Mesenchymal stem cell (in vitro differentiated cells and primary cell): ENCODE measurements around the gene AKR1E2.
"Not testable (repeated sequence)": the region's sequence is repeated elsewhere in the genome, so short reads cannot be mapped to it uniquely, and the experiment has no call there.

ENCODE experiments used
- DNase-seq: peaks from one replicate; pipeline ENCODE4 v3.0.0-alpha.2; 2013
- H2AFZ ChIP-seq: one replicate; pipeline ENCODE4 v1.6.1; 2013; ENCODE audit warnings: low read depth, mild to moderate bottlenecking, control low read depth, inconsistent platforms, low read length, moderate library complexity
- H2AK5ac ChIP-seq: 2 replicates; pipeline ENCODE4 v1.6.1; 2013; ENCODE audit warnings: low read length, moderate library complexity, mild to moderate bottlenecking, inconsistent platforms; ENCODE audit not compliant: severe bottlenecking
- H2BK120ac ChIP-seq: one replicate; pipeline ENCODE4 v1.6.1; 2013; ENCODE audit warnings: low read depth, mild to moderate bottlenecking, inconsistent platforms, low read length, moderate library complexity
- H2BK12ac ChIP-seq, 2 experiments: one replicate each; pipeline ENCODE4 v1.6.1; 2013; ENCODE audit warnings: inconsistent platforms in 2 of 2, low read length in 2 of 2, mild to moderate bottlenecking in 2 of 2, moderate library complexity in 2 of 2, control low read depth in 1 of 2
- H2BK15ac ChIP-seq: one replicate; pipeline ENCODE4 v1.6.1; 2013; ENCODE audit warnings: mild to moderate bottlenecking, low read depth, inconsistent platforms; ENCODE audit not compliant: poor library complexity, severe bottlenecking
- H2BK5ac ChIP-seq: 2 replicates; pipeline ENCODE4 v1.6.1; 2013; ENCODE audit warnings: low read depth, mild to moderate bottlenecking, low read length, control low read depth, inconsistent platforms; ENCODE audit not compliant: poor library complexity, severe bottlenecking
- H3K14ac ChIP-seq, 2 experiments: one replicate each; pipeline ENCODE4 v1.6.1; 2013; ENCODE audit warnings: inconsistent platforms in 2 of 2, low read length in 2 of 2, control low read depth in 1 of 2, mild to moderate bottlenecking in 1 of 2, moderate library complexity in 1 of 2
- H3K18ac ChIP-seq, 2 experiments: one replicate each; pipeline ENCODE4 v1.6.1; 2013; ENCODE audit warnings: inconsistent platforms in 2 of 2, low read length in 2 of 2, control low read depth in 1 of 2, low read depth in 1 of 2, mild to moderate bottlenecking in 1 of 2
- H3K23ac ChIP-seq, 2 experiments: one replicate each; pipeline ENCODE4 v1.6.1; 2013; ENCODE audit warnings: inconsistent platforms in 2 of 2, low read length in 2 of 2, mild to moderate bottlenecking in 2 of 2, moderate library complexity in 2 of 2, control low read depth in 1 of 2
- H3K27ac ChIP-seq: 2 replicates; pipeline ENCODE4 v1.5.1; 2013; ENCODE audit warnings: mild to moderate bottlenecking, moderate library complexity, low read length, control low read depth, inconsistent platforms; ENCODE audit not compliant: poor library complexity, severe bottlenecking
- H3K27me3 ChIP-seq, 2 experiments: 2 replicates each; pipeline versions ENCODE4 v1.6.1 to v1.7.0; 2013; ENCODE audit warnings: low read length in 2 of 2, mild to moderate bottlenecking in 2 of 2, moderate library complexity in 2 of 2, control low read depth in 1 of 2, inconsistent platforms in 1 of 2; ENCODE audit not compliant: control insufficient read depth in 1 of 2, insufficient read depth in 1 of 2
- H3K36me3 ChIP-seq, 2 experiments: 2 replicates each; pipeline versions ENCODE4 v1.6.1 to v1.7.0; 2013; ENCODE audit warnings: low read length in 2 of 2, control low read depth in 1 of 2, inconsistent platforms in 1 of 2, low read depth in 1 of 2, mild to moderate bottlenecking in 1 of 2; ENCODE audit not compliant: insufficient read depth in 2 of 2, control insufficient read depth in 1 of 2
- H3K4ac ChIP-seq, 2 experiments: one replicate each; pipeline ENCODE4 v1.6.1; 2013; ENCODE audit warnings: inconsistent platforms in 2 of 2, low read length in 2 of 2, mild to moderate bottlenecking in 2 of 2, moderate library complexity in 2 of 2, control low read depth in 1 of 2, low read depth in 1 of 2
- H3K4me1 ChIP-seq: 2 replicates; pipeline ENCODE4 v1.6.1; 2013; ENCODE audit warnings: low read depth, low read length, control low read depth; ENCODE audit not compliant: control insufficient read depth, insufficient read depth
- H3K4me2 ChIP-seq: 2 replicates; pipeline ENCODE4 v1.6.1; 2013; ENCODE audit warnings: low read length, mild to moderate bottlenecking, inconsistent platforms; ENCODE audit not compliant: poor library complexity, severe bottlenecking
- H3K4me3 ChIP-seq, 2 experiments: 2 replicates each; pipeline versions ENCODE4 v1.5.1 to v1.7.0; 2013; ENCODE audit warnings: low read length in 2 of 2, mild to moderate bottlenecking in 2 of 2, control low read depth in 1 of 2, low read depth in 1 of 2; ENCODE audit not compliant: insufficient read depth in 1 of 2
- H3K79me1 ChIP-seq: replicated peaks from 2 replicates; pipeline ENCODE4 v1.6.1; 2013; ENCODE audit warnings: mild to moderate bottlenecking, control low read depth, low read length, inconsistent platforms; ENCODE audit not compliant: poor library complexity, severe bottlenecking
- H3K9ac ChIP-seq: 2 replicates; pipeline ENCODE4 v1.7.0; 2013; ENCODE audit warnings: mild to moderate bottlenecking, low read length, moderate library complexity
- H3K9me3 ChIP-seq: 2 replicates; pipeline ENCODE4 v1.7.0; 2013; ENCODE audit warnings: mild to moderate bottlenecking, low read length; ENCODE audit not compliant: control insufficient read depth
- H4K8ac ChIP-seq: one replicate; pipeline ENCODE4 v1.6.1; 2013; ENCODE audit warnings: inconsistent platforms, mild to moderate bottlenecking, low read length, moderate library complexity
- H4K91ac ChIP-seq: one replicate; pipeline ENCODE4 v1.6.1; 2013; ENCODE audit warnings: mild to moderate bottlenecking, low read length, inconsistent platforms
- WGBS: methylation state at CpG from one replicate; pipeline ENCODE4 v1.1.7; 2013; ENCODE audit warnings: mixed read lengths; 5-methylcytosine and 5-hydroxymethylcytosine counted together

Gene AKR1E2

GRCh38 chr10:4813023-4813422 lies 13.0 kb upstream of the AKR1E2 start:
- Histone ChIP-seq H3K4me2 (no peak overlapping the region), H3K9me3 (no peaks in the 10 kb centered on the region), H3K18ac (no peak overlapping the region), H2BK12ac (no peak overlapping the region), H3K4ac (no peak overlapping the region), H3K4me3 (no peak overlapping the region), H3K27ac (no peak overlapping the region), H3K27me3 (no peaks in the 10 kb centered on the region), H2BK120ac (no peak overlapping the region), H4K91ac (no peak overlapping the region), H3K14ac (no peak overlapping the region), H2AK5ac (no peak overlapping the region), H2BK15ac (no peak overlapping the region), H3K36me3 (no peaks in the 10 kb centered on the region), H3K79me1 (no peaks in the 10 kb centered on the region), H3K23ac (no peak overlapping the region), H3K9ac (peak overlapping the region; percentile 59), H2AFZ (no peak overlapping the region), H2BK5ac (no peak overlapping the region), H3K4me1 (peaks cover 5% of the 10 kb centered on the region), H4K8ac (no peak overlapping the region)
- DNase-seq = peak; percentile 90
- WGBS = 23% methylated on average over 6 of the region's 6 CpGs

- Histone ChIP-seq H2BK120ac (no peak overlapping the region), H3K18ac (no peak overlapping the region), H3K23ac (no peak overlapping the region), H3K9me3 (no peaks in the 10 kb centered on the region), H3K14ac (no peak overlapping the region), H3K4ac (no peak overlapping the region), H4K8ac (no peak overlapping the region), H4K91ac (no peak overlapping the region), H2AK5ac (no peak overlapping the region), H3K4me3 (no peak overlapping the region), H2BK12ac (no peak overlapping the region), H3K27me3 (no peaks in the 10 kb centered on the region), H2BK5ac (no peak overlapping the region), H3K79me1 (no peaks in the 10 kb centered on the region), H3K36me3 (no peaks in the 10 kb centered on the region), H2BK15ac (no peak overlapping the region), H3K27ac (no peak overlapping the region), H3K9ac (no peak overlapping the region), H3K4me2 (no peak overlapping the region), H2AFZ (no peak overlapping the region), H3K4me1 (peaks cover 5% of the 10 kb centered on the region)
- no peak for DNase-seq
- WGBS = 40% methylated on average over 2 of the region's 5 CpGs
These were observed 12.5 kb upstream of the AKR1E2 start for GRCh38 chr10:4813496-4813895.

GRCh38 chr10:4815646-4816180 lies 10.3 kb upstream of the AKR1E2 start:
- H3K4me3 ChIP-seq, H2BK15ac ChIP-seq, H4K91ac ChIP-seq, H3K36me3 ChIP-seq, H4K8ac ChIP-seq, H2BK5ac ChIP-seq, H3K14ac ChIP-seq, H3K9me3 ChIP-seq, H3K79me1 ChIP-seq, H3K27me3 ChIP-seq, H3K27ac ChIP-seq, H2AK5ac ChIP-seq, H3K18ac ChIP-seq, H2BK12ac ChIP-seq, H3K4me2 ChIP-seq, H2AFZ ChIP-seq, H3K4me1 ChIP-seq, H3K4ac ChIP-seq, H2BK120ac ChIP-seq, H3K23ac ChIP-seq: not testable (repeated sequence)
- H3K9ac ChIP-seq = peak overlapping the region; percentile 2
- peak; percentile 22 for DNase-seq
- no CpG with 5 or more reads among the region's 11 CpGs for WGBS

- Histone ChIP-seq H3K23ac (no peak overlapping the region), H3K4me3 (no peak overlapping the region), H3K79me1 (no peaks in the 10 kb centered on the region), H3K4me1 (peaks cover 3% of the 10 kb centered on the region), H2BK15ac (no peak overlapping the region), H3K4me2 (no peak overlapping the region), H2AK5ac (no peak overlapping the region), H2AFZ (no peak overlapping the region), H4K91ac (no peak overlapping the region), H3K27ac (no peak overlapping the region), H3K9me3 (no peaks in the 10 kb centered on the region), H4K8ac (no peak overlapping the region), H2BK120ac (no peak overlapping the region), H3K18ac (no peak overlapping the region), H3K4ac (no peak overlapping the region), H3K36me3 (no peaks in the 10 kb centered on the region), H2BK5ac (no peak overlapping the region), H3K9ac (no peak overlapping the region), H2BK12ac (no peak overlapping the region), H3K27me3 (no peaks in the 10 kb centered on the region), H3K14ac (no peak overlapping the region)
- whole genome bisulfite sequencing = 95% methylated on average over 2 of the region's 4 CpGs
- no peak for DNase-seq
These were observed 9.0 kb upstream of the AKR1E2 start for GRCh38 chr10:4816966-4817365.
